CD4-positive, alpha-beta T cell treated with Interleukin-4 for 1 hour (primary cell): ENCODE data around the gene TMED10.
"Not testable (repeated sequence)": the region's sequence is repeated elsewhere in the genome, so short reads cannot be mapped to it uniquely, and the experiment has no call there.

Experiments used
- DNase-seq, 2 donors: peaks; one replicate each; pipeline ENCODE4 v3.0.0-alpha.2; 2020 to 2022

The TMED10 gene

GRCh38 chr14:75156111-75156510 is 20.3 kb downstream of the TMED10 start:
- DNase-seq = no peak

GRCh38 chr14:75155169-75155568 is 21.2 kb downstream of the TMED10 start:
- DNase-seq = no peak

DNA sequence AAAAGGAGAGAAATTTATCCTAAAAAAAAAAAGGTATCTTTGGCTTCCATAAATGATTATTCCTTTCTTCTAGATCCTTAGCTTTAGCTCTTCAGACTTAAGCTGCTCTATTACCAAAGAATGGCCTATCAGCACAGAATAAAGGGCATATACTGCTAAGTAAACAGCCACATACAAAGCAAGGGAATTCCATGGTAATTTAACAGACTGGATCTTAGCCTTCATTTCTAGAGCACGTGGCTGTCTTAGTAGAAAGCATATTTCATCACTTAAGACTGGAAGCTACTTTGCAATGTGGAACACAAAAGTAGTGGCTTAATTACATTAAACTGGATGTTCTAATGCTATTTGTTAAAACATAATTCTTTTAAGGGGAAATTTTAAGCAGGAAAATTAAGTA is 23.1 kb downstream of the TMED10 start:
- no peak for DNase-seq

DNA sequence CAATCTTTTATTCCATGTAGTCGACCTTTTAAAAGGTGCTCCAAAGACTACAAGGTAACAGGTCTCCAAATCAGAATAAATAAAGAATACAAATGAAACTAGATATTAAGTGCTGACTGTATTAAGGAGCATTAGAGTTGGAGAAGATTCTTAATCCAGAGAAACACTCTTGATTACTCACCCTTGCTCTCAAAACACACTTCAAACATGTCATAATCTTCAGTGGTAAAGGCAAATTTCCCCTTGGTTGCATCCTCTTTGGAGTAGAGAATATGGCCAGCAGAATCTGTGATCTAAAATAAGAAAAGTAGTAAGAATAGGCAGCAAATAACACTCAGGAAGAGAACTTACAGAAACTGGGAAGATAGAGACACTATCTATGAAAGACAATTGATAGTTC is 24.6 kb downstream of the TMED10 start:
- DNase-seq = no peak

- DNase-seq = not testable (repeated sequence)
Observed at GRCh38 chr14:75150637-75151036, 25.8 kb downstream of the TMED10 start.

DNA sequence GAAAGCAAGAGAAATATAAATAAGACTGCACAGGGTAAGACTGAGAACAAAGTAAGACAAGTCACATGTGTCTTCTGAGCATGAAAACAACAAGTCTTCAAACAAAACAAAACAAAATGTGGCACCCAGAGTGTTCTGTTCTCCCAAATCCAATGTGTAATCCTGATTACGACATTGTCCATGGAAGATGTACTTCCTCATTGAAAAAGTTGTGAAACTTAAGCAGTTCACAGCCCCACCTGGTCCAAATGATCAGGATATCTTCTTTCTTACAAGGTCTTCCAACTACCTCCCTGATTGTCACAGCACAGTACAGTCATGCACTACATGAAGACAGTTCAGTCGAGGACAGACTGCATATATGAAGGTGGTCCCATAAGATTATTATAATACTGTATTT is 26.3 kb downstream of the TMED10 start:
- no peak for DNase-seq

- DNase-seq = peak in 1 of 2 donors; percentile 63
Observed at GRCh38 chr14:75147423-75148071, 28.9 kb downstream of the TMED10 start.

DNA sequence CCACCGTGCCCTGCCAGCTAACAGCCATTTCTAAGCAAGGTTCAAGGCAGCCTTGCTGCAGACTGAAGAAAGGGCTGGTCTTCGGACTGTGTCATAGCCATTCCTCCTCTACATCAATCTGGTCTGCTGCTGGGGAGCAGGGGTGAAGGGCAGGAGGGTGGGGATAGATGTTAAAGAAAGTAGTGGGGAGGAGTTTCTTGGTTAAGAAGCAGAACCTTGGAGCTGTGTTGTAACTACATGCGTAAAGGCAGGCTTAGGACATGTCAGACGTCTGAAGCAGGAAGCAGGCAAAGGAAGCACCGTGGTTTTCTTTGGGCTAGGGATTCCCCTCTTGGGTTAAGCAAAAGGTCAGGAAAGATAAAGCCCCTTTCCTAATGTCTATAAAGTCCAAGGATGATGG is 31.5 kb downstream of the TMED10 start:
- peak; percentile 37 to 55 for DNase-seq

DNA sequence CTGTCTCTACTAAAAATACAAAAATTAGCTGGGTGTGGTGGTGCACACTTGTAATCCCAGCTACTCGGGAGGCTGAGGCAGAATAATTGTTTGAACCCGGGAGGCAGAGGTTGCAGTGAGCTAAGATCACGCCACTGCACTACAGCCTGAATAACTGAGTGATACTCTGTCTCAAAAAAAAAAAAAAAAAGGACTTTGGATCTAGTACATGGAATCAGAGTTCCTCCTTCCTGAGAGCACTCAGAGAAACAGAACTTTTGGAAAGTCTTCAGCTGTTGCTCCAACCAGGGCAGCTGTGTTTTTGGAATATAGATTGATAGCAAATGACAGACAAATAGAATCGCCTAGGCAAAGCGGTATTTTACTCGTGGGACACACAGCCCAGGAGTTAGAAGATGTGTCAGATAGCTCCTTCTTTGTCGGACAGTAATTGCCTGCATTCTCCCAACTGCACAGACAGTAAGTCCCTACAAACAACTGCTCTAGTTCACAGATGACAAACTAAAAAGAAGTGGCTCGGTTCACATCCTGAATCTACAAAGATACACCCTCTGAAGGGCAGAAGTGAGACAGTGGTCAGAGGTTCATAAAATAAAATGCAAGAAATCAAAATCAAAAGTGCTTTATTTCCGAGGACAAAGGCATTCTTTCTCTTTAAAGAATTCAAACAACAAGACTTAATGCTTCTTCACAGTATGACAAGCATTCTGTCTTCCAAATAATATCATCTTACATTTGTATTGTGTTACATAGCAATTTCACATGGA is 32.5 kb downstream of the TMED10 start:
- DNase-seq = no peak

DNA sequence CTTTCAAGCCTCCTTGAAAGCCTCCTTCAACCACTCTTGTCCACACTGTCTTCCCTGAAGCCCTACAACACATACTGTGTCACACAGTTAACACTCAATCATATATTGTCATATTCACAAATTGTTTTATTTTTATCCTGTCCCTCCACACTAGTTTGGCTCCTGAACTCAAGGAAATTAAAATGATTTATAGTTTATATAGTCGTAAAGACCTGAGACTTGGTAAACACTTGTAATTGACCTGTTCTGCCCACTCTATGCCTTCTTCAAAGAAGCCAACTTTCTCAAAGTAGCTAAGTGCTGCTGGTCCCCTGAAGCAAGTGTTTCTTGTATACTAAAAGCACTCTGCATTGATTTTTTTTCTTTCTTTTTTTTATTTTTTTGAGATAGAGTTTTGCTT is 33.9 kb downstream of the TMED10 start:
- no peak for DNase-seq

- DNase-seq = peak; percentile 46 to 63
Observed at GRCh38 chr14:75141967-75142366, 34.4 kb downstream of the TMED10 start.

GRCh38 chr14:75141062-75141461 is 35.4 kb downstream of the TMED10 start:
- peak; percentile 33 to 54 for DNase-seq

GRCh38 chr14:75140620-75141019 is 35.8 kb downstream of the TMED10 start:
- no peak for DNase-seq

DNA sequence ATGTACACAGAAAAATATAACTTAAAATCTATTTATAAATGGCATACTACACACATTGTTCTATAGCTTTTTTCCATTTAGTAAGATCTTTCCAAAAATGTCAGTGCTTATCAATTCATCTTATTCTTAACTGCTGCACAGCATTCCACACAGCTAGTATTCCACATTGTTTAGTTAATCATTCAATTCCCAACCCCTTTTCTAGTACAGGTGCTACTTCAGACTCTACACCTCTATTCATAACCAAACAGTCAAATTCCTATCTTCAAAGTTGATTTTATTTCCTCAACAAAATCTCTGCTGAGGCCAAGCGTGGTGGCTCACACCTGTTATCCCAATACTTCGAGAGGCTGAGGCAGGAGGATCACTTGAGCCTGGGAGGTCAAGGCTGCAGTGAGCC is 37.2 kb downstream of the TMED10 start:
- DNase-seq = no peak

GRCh38 chr14:75138492-75138891 is 37.9 kb downstream of the TMED10 start:
- no peak for DNase-seq

- no peak for DNase-seq
Observed at GRCh38 chr14:75134644-75135043, 41.8 kb downstream of the TMED10 start.

- no peak for DNase-seq
Observed at GRCh38 chr14:75133597-75133996, 42.8 kb downstream of the TMED10 start.

GRCh38 chr14:75132382-75133086 is 43.9 kb downstream of the TMED10 start:
- peak; percentile 65 to 87 for DNase-seq

DNA sequence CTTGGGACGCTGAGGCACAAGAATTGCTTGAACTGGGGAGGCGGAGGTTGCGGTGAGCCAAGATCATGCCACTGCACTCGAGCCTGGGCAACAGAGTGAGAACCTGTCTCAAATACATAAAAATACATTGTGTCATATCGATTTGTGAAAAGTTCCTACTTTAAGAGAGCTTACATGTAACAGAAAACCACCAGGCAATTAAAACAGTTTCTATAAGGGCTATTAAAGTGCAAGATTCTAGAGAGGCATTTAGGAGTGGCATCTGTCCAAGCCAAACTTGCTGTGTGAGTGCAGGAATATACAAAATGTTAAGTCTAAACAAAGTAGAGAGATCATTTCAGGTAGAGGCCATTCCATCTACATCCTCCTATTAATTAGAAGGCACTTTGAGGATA is 47.8 kb downstream of the TMED10 start:
- DNase-seq = no peak

DNA sequence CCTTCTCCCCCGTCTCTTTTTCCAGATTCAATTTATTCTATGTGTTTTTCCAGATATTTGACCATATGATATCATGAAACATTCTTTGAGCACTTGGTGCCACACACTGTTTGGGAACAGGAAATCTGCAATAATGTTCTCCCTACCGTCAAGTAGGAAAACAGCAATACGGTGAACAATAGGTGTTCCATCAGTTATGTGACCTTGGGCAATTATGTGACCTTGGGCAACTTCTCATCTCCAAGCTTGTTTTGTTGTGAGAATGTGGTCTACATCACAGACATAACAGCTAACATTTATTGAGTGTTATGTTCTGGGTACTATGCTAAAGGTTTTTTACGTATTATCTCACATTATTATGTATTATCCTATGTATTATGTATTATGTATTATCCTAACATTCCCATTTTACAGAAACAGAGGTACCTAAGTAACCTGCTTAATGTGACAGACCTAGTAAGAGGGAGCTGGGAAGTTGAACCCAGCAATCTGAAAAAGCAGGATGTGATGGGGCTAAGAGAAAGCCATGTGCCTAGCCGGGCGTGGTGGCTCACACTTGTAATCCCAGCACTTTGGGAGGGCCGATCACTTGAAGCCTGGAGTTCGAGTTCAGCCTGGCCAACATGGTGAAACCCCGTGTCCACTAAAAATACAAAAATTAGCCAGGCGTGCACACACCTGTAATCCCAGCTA is 48.4 kb downstream of the TMED10 start:
- DNase-seq = no peak

- DNase-seq = not testable (repeated sequence)
Observed at GRCh38 chr14:75127474-75127820, 49.0 kb downstream of the TMED10 start.

- DNase-seq = peak; percentile 90 to 91
Observed at GRCh38 chr14:75126679-75127473, 49.5 kb downstream of the TMED10 start, which contains the start of gene NEK9. NEK9 (minus strand) TSS chr14:75127048; CDS start chr14:75126921, 127 bp downstream.
